MCF 10A (cell line): ENCODE measurements around the gene AMER1. TPM values are rescaled to one million over a fixed set of nuclear protein-coding genes. Genes with fewer than 3 reads are reported as not detected.

Experiments used
- BruUV-seq: library from RNA; stranded (reverse); fragments of 400-500 nt; replicated peaks from 2 replicates; lab custom pipeline; 2021; lab: Mats Ljungman, UMichigan
- CTCF ChIA-PET: fragments of 300-600 bp; sonication (Branson Sonifier 250); formaldehyde crosslinking; extraction: SDS; loops from one replicate; lab custom pipeline; 2021; ENCODE audit warnings: antibody characterized with exemption, inconsistent platforms; lab: Yijun Ruan, JAX
- POLR2A ChIA-PET: fragments of 300-600, 350-650 bp; sonication (Branson Sonifier 250); formaldehyde crosslinking; extraction: SDS; loops from one replicate; lab custom pipeline; 2020; ENCODE audit warnings: antibody characterized with exemption, inconsistent platforms; lab: Yijun Ruan, JAX
- DNase-seq: peaks from one replicate; pipeline ENCODE4 v3.0.0-alpha.2; 2018; ENCODE audit not compliant: unreplicated experiment
- H3K27ac Mint-ChIP-seq: one replicate; pipeline ENCODE4 v1.8.0; 2022; ENCODE audit warnings: mild to moderate bottlenecking, low read depth, mixed read lengths; ENCODE audit not compliant: unreplicated experiment
- H3K27me3 Mint-ChIP-seq: one replicate; pipeline ENCODE4 v1.8.0; 2022; ENCODE audit warnings: mixed read lengths; ENCODE audit not compliant: insufficient read depth, unreplicated experiment
- H3K36me3 Mint-ChIP-seq: one replicate; pipeline ENCODE4 v1.8.0; 2022; ENCODE audit warnings: mild to moderate bottlenecking, moderate library complexity, mixed read lengths; ENCODE audit not compliant: insufficient read depth, unreplicated experiment
- H3K4me1 Mint-ChIP-seq: one replicate; pipeline ENCODE4 v1.8.0; 2022; ENCODE audit warnings: mixed read lengths; ENCODE audit not compliant: insufficient read depth, unreplicated experiment
- H3K4me3 Mint-ChIP-seq: one replicate; pipeline ENCODE4 v1.8.0; 2022; ENCODE audit warnings: mild to moderate bottlenecking, moderate library complexity, mixed read lengths; ENCODE audit not compliant: unreplicated experiment
- H3K9me3 Mint-ChIP-seq: one replicate; pipeline ENCODE4 v1.8.0; 2022; ENCODE audit warnings: mixed read lengths; ENCODE audit not compliant: unreplicated experiment
- CTCF ChIP-seq: fragments of 200-600 bp; IDR thresholded peaks from one replicate; pipeline ENCODE4 v1.8.0; 2022; ENCODE audit warnings: antibody characterized with exemption, mild to moderate bottlenecking; ENCODE audit not compliant: unreplicated experiment
- intact Hi-C: fragments of 100-400 bp; cut with micrococcal nuclease; formaldehyde crosslinking; loops from 2 replicates; pipeline ENCODE4 v1.14.1; 2022
- total RNA-seq: library from RNA; stranded (reverse); gene quantifications from 2 replicates; pipeline ENCODE4 v1.2.3, GENCODE V29; 2022

AMER1 gene
- total RNA-seq, 1 experiment from 2014 or later: 3.9 TPM

- intact Hi-C loops: no loop called here
- H3K4me1 Mint-ChIP-seq: no peaks in the 10 kb centered on the region
- TF ChIP-seq CTCF: no peak
- POLR2A ChIA-PET: interaction anchor here (0.7 kb wide), 2 partner anchors 258 to 1477 kb away, joined by 3 read pairs; no protein-coding TSS in a partner anchor
- H3K4me3 Mint-ChIP-seq: no peak overlapping the region
- BruUV-seq: no TSS peak
- no peaks in the 10 kb centered on the region for H3K27me3 Mint-ChIP-seq
- CTCF ChIA-PET: interaction anchor here (0.6 kb wide), 1 partner anchor 655 kb away, joined by 3 read pairs; no protein-coding TSS in a partner anchor
- H3K27ac Mint-ChIP-seq: no peak overlapping the region
- H3K36me3 Mint-ChIP-seq: peaks cover 14% of the 10 kb centered on the region
- H3K9me3 Mint-ChIP-seq: no peaks in the 10 kb centered on the region
- no peak for DNase-seq
Observed at GRCh38 chrX:64190136-64190740, 15.3 kb downstream of the AMER1 start.

- POLR2A ChIA-PET: interaction anchor here (1.4 kb wide), 1 partner anchor 9 kb away, joined by 3 read pairs; no protein-coding TSS in a partner anchor
- no peak overlapping the region for H3K27ac Mint-ChIP-seq
- no peaks in the 10 kb centered on the region for H3K9me3 Mint-ChIP-seq
- peaks cover 14% of the 10 kb centered on the region for H3K36me3 Mint-ChIP-seq
- DNase-seq: no peak
- H3K4me3 Mint-ChIP-seq: no peak overlapping the region
- BruUV-seq: no TSS peak
- CTCF ChIA-PET: interaction anchor here (0.6 kb wide), 1 partner anchor 495 kb away, joined by 3 read pairs; no protein-coding TSS in a partner anchor
- TF ChIP-seq CTCF: no peak
- intact Hi-C loops: no loop called here
- H3K4me1 Mint-ChIP-seq: no peaks in the 10 kb centered on the region
- H3K27me3 Mint-ChIP-seq: no peaks in the 10 kb centered on the region
Observed at GRCh38 chrX:64188901-64189300, 16.6 kb downstream of the AMER1 start.

- Mint-ChIP-seq H3K4me1 (no peaks in the 10 kb centered on the region), H3K27ac (no peak overlapping the region), H3K36me3 (peaks cover 14% of the 10 kb centered on the region), H3K9me3 (no peaks in the 10 kb centered on the region), H3K27me3 (no peaks in the 10 kb centered on the region), H3K4me3 (no peak overlapping the region)
- intact Hi-C loops: no loop called here
- DNase-seq: no peak
- no TSS peak for BruUV-seq
- CTCF ChIA-PET: interaction anchor here (0.5 to 0.6 kb wide), 2 partner anchors 728 to 1450 kb away, joined by 3 read pairs; no protein-coding TSS in a partner anchor
- POLR2A ChIA-PET: interaction anchor here (1.4 kb wide), 1 partner anchor 10 kb away, joined by 3 read pairs; no protein-coding TSS in a partner anchor
- TF ChIP-seq CTCF: no peak
Observed at GRCh38 chrX:64187762-64188150, 17.8 kb downstream of the AMER1 start.

GRCh38 chrX:64186974-64187761 is 18.3 kb downstream of the AMER1 start:
- TF ChIP-seq CTCF: no peak
- no peak for DNase-seq
- ChIA-PET CTCF (interaction anchor here (0.5 kb wide), 1 partner anchor 727 kb away, joined by 3 read pairs; no protein-coding TSS in a partner anchor), POLR2A (no interaction called here)
- Mint-ChIP-seq H3K36me3 (peaks cover 12% of the 10 kb centered on the region), H3K9me3 (no peaks in the 10 kb centered on the region), H3K27me3 (no peaks in the 10 kb centered on the region), H3K27ac (no peak overlapping the region), H3K4me1 (no peaks in the 10 kb centered on the region), H3K4me3 (no peak overlapping the region)
- BruUV-seq: no TSS peak
- intact Hi-C loops: no loop called here
